Smooth muscle cell (in vitro differentiated cells): Measurements from ENCODE around the gene RNF31. TPM values are rescaled to one million over a fixed set of nuclear protein-coding genes. Genes with fewer than 3 reads are reported as not detected.
A peak's percentile ranks its signal among the peaks of the same experiment; 100 is the strongest.

Experiments used
- DNase-seq: peaks from one replicate; lab custom pipeline; 2025; ENCODE audit not compliant: unreplicated experiment; lab: John Stamatoyannopoulos, UW
- H2AFZ ChIP-seq: fragments of 200-600 bp; sonication (generic); 2 replicates; pipeline ENCODE4 v1.6.0; 2016; ENCODE audit warnings: antibody characterized with exemption, low read depth, mild to moderate bottlenecking
- H3F3A ChIP-seq: fragments of 200-600 bp; sonication (generic); 2 replicates; pipeline ENCODE4 v1.6.0; 2017; ENCODE audit warnings: antibody characterized with exemption, low read depth
- H3K27ac ChIP-seq: fragments of 200-600 bp; sonication (generic); 2 replicates; pipeline ENCODE4 v1.5.1; 2016; ENCODE audit warnings: low read depth, mild to moderate bottlenecking
- H3K27me3 ChIP-seq: fragments of 200-600 bp; sonication (generic); 2 replicates; pipeline ENCODE4 v1.6.1; 2016; ENCODE audit warnings: low read depth, mild to moderate bottlenecking
- H3K36me3 ChIP-seq: fragments of 200-600 bp; sonication (generic); 2 replicates; pipeline ENCODE4 v1.5.1; 2016; ENCODE audit warnings: low read depth
- H3K4me1 ChIP-seq: fragments of 200-600 bp; sonication (generic); 2 replicates; pipeline ENCODE4 v1.5.1; 2016; ENCODE audit warnings: low read depth
- H3K4me2 ChIP-seq: fragments of 200-600 bp; sonication (generic); 2 replicates; pipeline ENCODE4 v1.6.0; 2016; ENCODE audit warnings: mild to moderate bottlenecking
- H3K4me3 ChIP-seq: fragments of 200-600 bp; sonication (generic); 2 replicates; pipeline ENCODE4 v1.5.1; 2016; ENCODE audit warnings: mild to moderate bottlenecking
- H3K79me2 ChIP-seq: fragments of 200-600 bp; sonication (generic); 2 replicates; pipeline ENCODE4 v1.6.0; 2016; ENCODE audit warnings: low read depth, mild to moderate bottlenecking
- H3K9ac ChIP-seq: fragments of 200-600 bp; sonication (generic); 2 replicates; pipeline ENCODE4 v1.6.0; 2016; ENCODE audit warnings: low read depth
- H3K9me3 ChIP-seq: fragments of 200-600 bp; sonication (generic); replicated peaks from 2 replicates; pipeline ENCODE4 v1.5.1; 2016; ENCODE audit warnings: low read depth
- H4K20me1 ChIP-seq: fragments of 200-600 bp; sonication (generic); 2 replicates; pipeline ENCODE4 v1.6.0; 2016; ENCODE audit warnings: low read depth
- CTCF ChIP-seq: fragments of 200-600 bp; sonication (generic); IDR thresholded peaks from 2 replicates; pipeline ENCODE4 v1.5.1; 2017; ENCODE audit warnings: borderline replicate concordance, mild to moderate bottlenecking, antibody characterized with exemption; ENCODE audit not compliant: insufficient read depth, poor library complexity, severe bottlenecking
- WGBS: methylation state at CpG from one replicate; pipeline ENCODE4 v1.1.7; 2016; ENCODE audit warnings: low lambda C conversion rate; 5-methylcytosine and 5-hydroxymethylcytosine counted together
- polyA plus RNA-seq: library from polyadenylated mRNA; unstranded; fragments of >200 nt; fragmentation: Nextera tagmentation; extraction: Ambion mirVana; gene quantifications from 2 replicates; pipeline ENCODE4 v1.2.1, GENCODE V29; 2016
- total RNA-seq: library from RNA; depleted of rRNA; stranded (reverse); fragments of >200 nt; gene quantifications from 2 replicates; pipeline ENCODE4 v1.2.3, GENCODE V29; 2014

RNF31 gene
- total and polyA plus RNA-seq, 2 experiments from 2014 or later: 25.4 to 74.8 TPM

GRCh38 chr14:24160499-24160849 lies 13.2 kb downstream of the RNF31 start:
- no peaks in the 10 kb centered on the region for H3K9me3 ChIP-seq
- H3F3A ChIP-seq: peaks cover 14% of the 10 kb centered on the region
- H3K9ac ChIP-seq: no peak overlapping the region
- no peaks in the 10 kb centered on the region for H4K20me1 ChIP-seq
- H3K4me2 ChIP-seq: no peak overlapping the region
- no peak for TF ChIP-seq CTCF
- H3K4me1 ChIP-seq: peaks cover 7% of the 10 kb centered on the region
- H3K79me2 ChIP-seq: peaks cover 14% of the 10 kb centered on the region
- H3K4me3 ChIP-seq: no peak overlapping the region
- no peak for DNase-seq
- no peaks in the 10 kb centered on the region for H3K36me3 ChIP-seq
- H2AFZ ChIP-seq: no peak overlapping the region
- WGBS: 100% methylated on average over 4 of the region's 4 CpGs
- H3K27me3 ChIP-seq: no peaks in the 10 kb centered on the region
- H3K27ac ChIP-seq: peak overlapping the region; percentile 32

DNA sequence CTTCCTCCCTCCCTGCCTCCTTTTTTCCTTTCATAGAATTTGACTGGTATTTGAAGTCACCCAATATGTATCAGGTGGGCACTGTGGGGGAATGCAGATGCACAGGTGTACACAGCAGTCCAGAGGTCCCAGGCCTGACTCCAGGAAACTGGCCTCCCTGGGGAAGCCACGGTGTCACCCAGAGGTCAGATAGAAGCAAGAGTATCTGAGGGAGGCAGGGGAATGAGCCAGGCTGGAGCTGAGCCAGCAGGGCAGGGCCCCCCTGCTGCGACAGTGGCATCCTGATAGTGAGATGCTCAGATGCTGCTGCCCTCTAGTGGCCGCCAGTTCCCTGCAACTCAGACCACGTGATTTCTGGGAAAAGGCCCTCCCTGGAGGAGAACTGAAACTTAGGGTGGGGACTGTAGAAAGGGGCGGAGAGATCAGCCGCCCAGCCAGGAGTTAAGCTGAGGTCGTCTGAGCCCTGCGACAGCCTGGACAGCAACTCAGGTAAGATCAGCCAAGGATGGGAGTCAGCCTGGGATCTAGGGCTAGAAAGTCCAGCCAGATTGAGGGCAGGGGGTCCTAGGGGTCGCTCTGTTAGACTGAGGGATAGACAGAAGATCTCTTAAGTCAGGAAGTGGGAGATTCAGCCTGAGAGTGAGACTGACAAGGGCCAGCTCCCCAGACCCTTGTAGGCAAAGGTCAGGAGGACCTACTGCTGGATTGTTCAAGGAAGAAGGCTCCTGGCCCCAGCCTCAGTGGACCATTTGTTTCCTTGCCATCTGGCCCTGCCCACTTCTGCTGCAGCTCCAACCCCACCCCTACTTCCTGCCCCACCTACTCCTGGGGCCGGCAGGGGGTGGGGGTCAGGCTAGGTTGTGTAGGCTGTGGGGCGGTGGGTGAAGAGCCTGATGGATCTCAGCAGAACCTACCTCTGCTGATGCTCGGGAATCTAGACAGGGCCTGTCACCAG lies 13.8 kb downstream of the RNF31 start, which contains the start of gene IRF9:
TSS of gene IRF9 (plus strand) at position 416 of the 955 bp plus-strand sequence. CDS start 880 bp downstream, outside the sequence.
- DNase-seq: peak; percentile 88
- no peaks in the 10 kb centered on the region for H3K36me3 ChIP-seq

GRCh38 chr14:24162093-24162492 lies 14.8 kb downstream of the RNF31 start:
- Histone ChIP-seq H3K4me2 (peak overlapping the region; percentile 92), H3K27ac (no peak overlapping the region), H3K36me3 (no peaks in the 10 kb centered on the region), H3K79me2 (peaks cover 14% of the 10 kb centered on the region), H3K4me3 (peak overlapping the region; percentile 60), H3K27me3 (no peaks in the 10 kb centered on the region), H3F3A (peaks cover 9% of the 10 kb centered on the region), H3K9ac (peak overlapping the region; percentile 77), H3K9me3 (no peaks in the 10 kb centered on the region), H4K20me1 (no peaks in the 10 kb centered on the region), H2AFZ (no peak overlapping the region), H3K4me1 (peaks cover 7% of the 10 kb centered on the region)
- 81% methylated on average over 8 of the region's 8 CpGs for WGBS
- DNase-seq: no peak
- no peak for TF ChIP-seq CTCF

More for the DNA sequence above, 13.8 kb downstream of the RNF31 start, which contains the start of gene IRF9:
- H3K9me3 ChIP-seq: no peaks in the 10 kb centered on the region
- no peaks in the 10 kb centered on the region for H4K20me1 ChIP-seq
- peak; percentile 96 for TF ChIP-seq CTCF
- H3K4me2 ChIP-seq: peak within 1 kb of the TSS; percentile 92
- H3K4me1 ChIP-seq: peaks cover 7% of the 10 kb centered on the region
- H3K4me3 ChIP-seq: peak within 1 kb of the TSS; percentile 60
- H3F3A ChIP-seq: peaks cover 14% of the 10 kb centered on the region
- H3K9ac ChIP-seq: peak within 1 kb of the TSS; percentile 77
- H3K79me2 ChIP-seq: peaks cover 14% of the 10 kb centered on the region
- no peak within 1 kb of the TSS for H2AFZ ChIP-seq
- H3K27me3 ChIP-seq: no peaks in the 10 kb centered on the region
- 7% methylated on average over 12 of the region's 12 CpGs for WGBS
- H3K27ac ChIP-seq: peak within 1 kb of the TSS; percentile 60
